Activated naive CD4-positive, alpha-beta T cell treated with anti-CD3 and anti-CD28 coated beads for 36 hours (primary cell): ENCODE data around the gene LHFPL6. TPM values are rescaled to one million over a fixed set of nuclear protein-coding genes. Genes with fewer than 3 reads are reported as not detected.
A peak's percentile ranks its signal among the peaks of the same experiment; 100 is the strongest.

Experiments
- CTCF ChIA-PET: fragments of 350-600 bp; sonication (Branson Sonifier 250); formaldehyde crosslinking; loops from one replicate; lab custom pipeline; 2021; ENCODE audit warnings: antibody characterized with exemption; lab: Charles Lee
- DNase-seq: peaks from one replicate; pipeline ENCODE4 v3.0.0-alpha.2; 2020
- H3K27ac Mint-ChIP-seq: one replicate; pipeline ENCODE4 v1.8.0; 2021; ENCODE audit warnings: mild to moderate bottlenecking, mixed read lengths
- H3K27me3 Mint-ChIP-seq: one replicate; pipeline ENCODE4 v1.8.0; 2021; ENCODE audit warnings: low read depth, mixed read lengths
- H3K36me3 Mint-ChIP-seq: one replicate; pipeline ENCODE4 v1.8.0; 2021; ENCODE audit warnings: low read depth, mixed read lengths
- H3K4me1 Mint-ChIP-seq: one replicate; pipeline ENCODE4 v1.8.0; 2021; ENCODE audit warnings: low read depth, mixed read lengths
- H3K4me3 Mint-ChIP-seq: one replicate; pipeline ENCODE4 v1.8.0; 2021; ENCODE audit warnings: mild to moderate bottlenecking, moderate library complexity, mixed read lengths
- H3K9me3 Mint-ChIP-seq: one replicate; pipeline ENCODE4 v1.8.0; 2021; ENCODE audit warnings: mixed read lengths
- intact Hi-C: fragments of 100-400 bp; cut with micrococcal nuclease; formaldehyde crosslinking; loops from one replicate; pipeline ENCODE4 v1.15.1; 2023
- total RNA-seq, 2 experiments: library from RNA; stranded (reverse); gene quantifications; one replicate each; pipeline ENCODE4 v1.2.3, GENCODE V29; 2021

The LHFPL6 gene
- total RNA-seq, 2 experiments from 2014 or later = 1.2 to 1.5 TPM

DNA sequence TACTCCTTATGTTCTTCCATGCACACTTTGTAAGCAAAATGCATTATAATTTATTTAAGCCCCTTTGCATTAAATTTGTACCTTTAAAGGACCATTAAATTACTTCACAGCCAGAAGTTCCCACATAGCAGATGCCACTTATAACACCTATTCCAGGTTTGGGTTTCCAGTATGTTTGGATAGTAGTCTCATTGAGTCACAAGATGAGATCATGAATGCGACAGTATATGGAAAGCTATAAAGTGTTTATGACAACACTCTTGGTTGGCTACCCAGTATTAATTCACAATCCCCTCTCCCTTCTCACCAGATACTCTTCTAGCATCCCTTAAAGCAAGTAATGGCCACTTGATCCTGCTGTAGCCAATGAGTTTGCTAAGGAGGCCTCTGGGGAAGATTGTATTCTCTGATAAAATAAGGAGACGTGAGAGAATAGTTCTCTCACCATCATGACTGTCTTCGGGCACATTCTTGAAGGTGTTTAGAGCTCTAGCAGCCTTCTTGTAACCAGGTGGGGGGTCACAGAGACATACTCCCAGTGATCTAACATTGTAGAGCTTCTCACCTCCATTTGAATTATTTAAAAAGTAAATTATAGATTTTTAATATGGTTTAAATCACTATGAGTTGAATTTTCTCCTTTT, 2.8 kb upstream of the LHFPL6 start:
- Mint-ChIP-seq H3K27ac (no peak overlapping the region), H3K27me3 (peaks cover 33% of the 10 kb centered on the region), H3K36me3 (no peaks in the 10 kb centered on the region), H3K9me3 (no peaks in the 10 kb centered on the region), H3K4me3 (no peak overlapping the region), H3K4me1 (peaks cover 11% of the 10 kb centered on the region)
- DNase-seq = no peak
- intact Hi-C loops = no loop called here
- CTCF ChIA-PET = interaction anchor here (0.6 to 3.1 kb wide), 5 partner anchors 10 to 567 kb away, joined by 3 to 11 read pairs (median 4); partner anchors contain the start of gene NHLRC3

GRCh38 chr13:39604756-39605155, 1.8 kb upstream of the LHFPL6 start:
- Mint-ChIP-seq H3K9me3 (no peaks in the 10 kb centered on the region), H3K4me1 (peaks cover 11% of the 10 kb centered on the region), H3K36me3 (no peaks in the 10 kb centered on the region), H3K27me3 (peaks cover 42% of the 10 kb centered on the region), H3K4me3 (no peak overlapping the region), H3K27ac (no peak overlapping the region)
- CTCF ChIA-PET = interaction anchor here (0.6 to 3.1 kb wide), 4 partner anchors 11 to 459 kb away, joined by 3 to 11 read pairs (median 4); no protein-coding TSS in a partner anchor
- DNase-seq = no peak
- intact Hi-C loops = no loop called here

- Mint-ChIP-seq H3K9me3 (no peaks in the 10 kb centered on the region), H3K27me3 (peaks cover 43% of the 10 kb centered on the region), H3K4me3 (peak overlapping the region; percentile 64), H3K27ac (no peak overlapping the region), H3K4me1 (peaks cover 11% of the 10 kb centered on the region), H3K36me3 (no peaks in the 10 kb centered on the region)
- DNase-seq = no peak
- CTCF ChIA-PET = interaction anchor here (1.0 to 1.2 kb wide), 2 partner anchors 9 to 13 kb away, joined by 3 read pairs; no protein-coding TSS in a partner anchor
- intact Hi-C loops = loop anchor here (1.0 to 2.0 kb wide), 4 partner anchors 13 to 565 kb away; partner anchors contain the start of genes COG6, NHLRC3 and PROSER1
Measured at GRCh38 chr13:39603424-39603947, 493 bp upstream of the LHFPL6 start.

DNA sequence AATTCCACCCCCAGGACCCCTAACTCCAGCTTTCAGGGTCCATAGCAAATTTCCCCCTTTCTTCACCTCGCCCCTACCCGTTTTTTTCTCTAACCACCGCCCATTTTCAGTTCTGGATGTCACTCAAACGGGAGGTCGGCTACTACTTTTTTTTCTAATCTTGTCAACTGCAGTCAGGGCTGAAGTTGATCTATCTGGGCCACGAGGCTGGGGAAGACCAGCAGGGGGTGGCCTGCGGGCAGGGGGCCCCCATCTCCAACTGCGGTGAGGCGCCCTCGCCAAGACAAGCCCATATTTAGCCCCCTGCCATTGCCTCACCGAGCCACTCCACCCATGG, 748 bp downstream of the LHFPL6 start:
- DNase-seq = no peak
- Mint-ChIP-seq H3K4me1 (peaks cover 11% of the 10 kb centered on the region), H3K27ac (no peak overlapping the region), H3K27me3 (peaks cover 38% of the 10 kb centered on the region), H3K9me3 (no peaks in the 10 kb centered on the region), H3K36me3 (no peaks in the 10 kb centered on the region), H3K4me3 (peak overlapping the region; percentile 73)
- intact Hi-C loops = loop anchor here (2.0 kb wide), 2 partner anchors 339 to 563 kb away; partner anchors contain the start of genes NHLRC3 and PROSER1
- CTCF ChIA-PET = interaction anchor here (0.6 to 1.6 kb wide), 3 partner anchors 10 to 76 kb away, joined by 3 to 7 read pairs (median 4); no protein-coding TSS in a partner anchor

DNA sequence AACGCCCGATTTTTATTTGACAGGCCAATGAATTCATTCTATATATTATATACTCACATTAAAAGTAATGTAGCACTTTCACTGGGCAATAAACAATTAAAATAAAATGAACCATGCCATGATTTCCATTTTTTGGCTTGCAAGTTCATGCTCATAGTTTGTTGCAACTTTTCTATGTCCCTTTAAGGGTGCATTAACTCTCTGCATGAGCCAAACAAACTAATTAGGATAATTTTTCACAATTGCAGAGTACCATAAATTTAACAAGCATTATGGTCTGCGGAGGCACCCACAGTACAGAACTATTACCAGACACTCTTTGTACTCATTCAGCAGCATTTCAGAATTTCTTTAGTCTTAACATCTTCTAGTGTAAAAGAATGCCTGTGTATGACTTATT, 1.4 kb downstream of the LHFPL6 start:
- no peaks in the 10 kb centered on the region for H3K9me3 Mint-ChIP-seq
- CTCF ChIA-PET = interaction anchor here (1.6 to 2.3 kb wide), 2 partner anchors 10 to 26 kb away, joined by 4 to 16 read pairs; no protein-coding TSS in a partner anchor
- peaks cover 11% of the 10 kb centered on the region for H3K4me1 Mint-ChIP-seq
- no peaks in the 10 kb centered on the region for H3K36me3 Mint-ChIP-seq
- DNase-seq = no peak
- no peak overlapping the region for H3K27ac Mint-ChIP-seq
- H3K27me3 Mint-ChIP-seq = peaks cover 40% of the 10 kb centered on the region
- intact Hi-C loops = loop anchor here (2.0 kb wide), 2 partner anchors 339 to 563 kb away; partner anchors contain the start of genes NHLRC3 and PROSER1
- H3K4me3 Mint-ChIP-seq = peak overlapping the region; percentile 73

DNA sequence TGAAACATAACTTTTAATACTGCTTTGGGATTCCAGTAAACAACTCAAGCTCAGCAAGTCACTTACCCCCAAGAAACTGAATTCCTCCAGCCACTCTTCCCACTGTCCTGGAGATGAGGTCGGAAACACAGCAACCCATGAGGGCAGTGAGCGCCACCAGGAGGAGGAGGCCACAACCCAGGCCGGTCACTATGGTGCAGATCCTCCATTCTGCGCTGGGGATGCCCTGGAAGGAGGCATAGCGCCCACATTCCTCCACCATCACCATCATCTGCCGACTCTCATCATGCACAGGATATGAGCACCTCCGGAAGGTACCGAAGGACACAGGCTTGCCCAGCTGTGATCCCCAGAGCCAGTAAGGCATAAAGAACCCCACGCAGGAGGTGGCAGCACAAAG, 2.2 kb downstream of the LHFPL6 start:
- DNase-seq = no peak
- Mint-ChIP-seq H3K9me3 (no peaks in the 10 kb centered on the region), H3K36me3 (no peaks in the 10 kb centered on the region), H3K27ac (no peak overlapping the region), H3K4me1 (peaks cover 11% of the 10 kb centered on the region), H3K27me3 (peaks cover 40% of the 10 kb centered on the region), H3K4me3 (no peak overlapping the region)
- CTCF ChIA-PET = interaction anchor here (2.3 kb wide), 1 partner anchor 11 kb away, joined by 16 read pairs; no protein-coding TSS in a partner anchor
- intact Hi-C loops = no loop called here

- no peak overlapping the region for H3K27ac Mint-ChIP-seq
- H3K4me3 Mint-ChIP-seq = no peak overlapping the region
- H3K27me3 Mint-ChIP-seq = peaks cover 43% of the 10 kb centered on the region
- CTCF ChIA-PET = interaction anchor here (2.3 kb wide), 1 partner anchor 12 kb away, joined by 16 read pairs; no protein-coding TSS in a partner anchor
- no peaks in the 10 kb centered on the region for H3K36me3 Mint-ChIP-seq
- intact Hi-C loops = no loop called here
- DNase-seq = no peak
- H3K4me1 Mint-ChIP-seq = peaks cover 11% of the 10 kb centered on the region
- H3K9me3 Mint-ChIP-seq = no peaks in the 10 kb centered on the region
Measured at GRCh38 chr13:39599842-39600241, 3.2 kb downstream of the LHFPL6 start.

- intact Hi-C loops = no loop called here
Measured at GRCh38 chr13:39599012-39599411, 4.0 kb downstream of the LHFPL6 start.

DNA sequence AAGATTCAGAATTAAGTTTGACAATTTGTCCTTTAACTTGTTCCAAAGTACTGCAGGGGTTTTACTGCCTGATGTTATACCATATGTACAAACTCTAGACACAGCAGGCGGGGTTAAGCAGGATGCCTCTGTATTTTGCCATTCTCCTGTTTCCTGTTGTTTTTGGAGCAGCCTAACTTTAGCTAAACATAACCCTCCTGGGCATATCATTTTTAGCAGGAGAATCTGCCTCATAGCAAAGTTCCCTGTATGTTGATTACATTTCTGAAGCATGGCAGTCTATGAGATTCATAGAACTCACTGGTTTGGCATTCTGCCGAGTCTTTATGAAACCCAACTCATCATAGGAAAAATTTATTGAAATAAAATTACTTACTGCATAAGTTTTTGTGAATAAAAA, 5.2 kb downstream of the LHFPL6 start:
- Mint-ChIP-seq H3K4me1 (peaks cover 5% of the 10 kb centered on the region), H3K36me3 (no peaks in the 10 kb centered on the region), H3K27me3 (peaks cover 31% of the 10 kb centered on the region), H3K4me3 (no peak overlapping the region), H3K9me3 (no peaks in the 10 kb centered on the region), H3K27ac (no peak overlapping the region)
- CTCF ChIA-PET = interaction anchor here (1.2 kb wide), 1 partner anchor 15 kb away, joined by 3 read pairs; no protein-coding TSS in a partner anchor
- intact Hi-C loops = no loop called here
- no peak for DNase-seq

More at GRCh38 chr13:39599012-39599411, 4.0 kb downstream of the LHFPL6 start:
- CTCF ChIA-PET = interaction anchor here (0.6 kb wide), 1 partner anchor 9 kb away, joined by 4 read pairs; no protein-coding TSS in a partner anchor
- H3K27me3 Mint-ChIP-seq = peaks cover 37% of the 10 kb centered on the region
- no peak overlapping the region for H3K4me3 Mint-ChIP-seq
- H3K36me3 Mint-ChIP-seq = no peaks in the 10 kb centered on the region
- no peak overlapping the region for H3K27ac Mint-ChIP-seq
- peaks cover 10% of the 10 kb centered on the region for H3K4me1 Mint-ChIP-seq
- no peaks in the 10 kb centered on the region for H3K9me3 Mint-ChIP-seq
- no peak for DNase-seq

DNA sequence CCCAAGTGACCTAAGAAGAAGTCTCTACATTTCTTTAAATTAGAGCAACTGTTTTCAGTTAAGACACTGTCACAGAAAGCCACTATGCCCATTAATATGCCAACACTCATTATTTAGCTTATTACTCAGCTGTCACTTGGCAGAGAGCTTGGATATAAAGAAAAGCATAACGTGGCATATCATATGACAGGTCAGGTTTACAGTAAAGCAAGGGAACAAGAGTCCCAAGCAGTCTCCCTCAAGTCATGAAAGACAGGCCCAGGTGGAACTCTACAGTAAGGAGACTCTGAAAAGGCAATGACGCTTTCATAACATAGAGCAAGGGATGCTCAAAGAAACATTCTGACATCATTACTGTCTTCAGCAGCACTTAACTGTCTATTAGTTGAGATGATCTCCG, 6.3 kb downstream of the LHFPL6 start:
- Mint-ChIP-seq H3K9me3 (no peaks in the 10 kb centered on the region), H3K4me3 (no peak overlapping the region), H3K4me1 (no peaks in the 10 kb centered on the region), H3K36me3 (no peaks in the 10 kb centered on the region), H3K27me3 (peaks cover 24% of the 10 kb centered on the region), H3K27ac (no peak overlapping the region)
- intact Hi-C loops = no loop called here
- no peak for DNase-seq
- CTCF ChIA-PET = no interaction called here

- Mint-ChIP-seq H3K9me3 (no peaks in the 10 kb centered on the region), H3K27ac (no peak overlapping the region), H3K4me1 (no peaks in the 10 kb centered on the region), H3K36me3 (no peaks in the 10 kb centered on the region), H3K4me3 (no peak overlapping the region), H3K27me3 (peaks cover 21% of the 10 kb centered on the region)
- DNase-seq = no peak
- intact Hi-C loops = no loop called here
- CTCF ChIA-PET = no interaction called here
Measured at GRCh38 chr13:39596176-39596575, 6.8 kb downstream of the LHFPL6 start.

DNA sequence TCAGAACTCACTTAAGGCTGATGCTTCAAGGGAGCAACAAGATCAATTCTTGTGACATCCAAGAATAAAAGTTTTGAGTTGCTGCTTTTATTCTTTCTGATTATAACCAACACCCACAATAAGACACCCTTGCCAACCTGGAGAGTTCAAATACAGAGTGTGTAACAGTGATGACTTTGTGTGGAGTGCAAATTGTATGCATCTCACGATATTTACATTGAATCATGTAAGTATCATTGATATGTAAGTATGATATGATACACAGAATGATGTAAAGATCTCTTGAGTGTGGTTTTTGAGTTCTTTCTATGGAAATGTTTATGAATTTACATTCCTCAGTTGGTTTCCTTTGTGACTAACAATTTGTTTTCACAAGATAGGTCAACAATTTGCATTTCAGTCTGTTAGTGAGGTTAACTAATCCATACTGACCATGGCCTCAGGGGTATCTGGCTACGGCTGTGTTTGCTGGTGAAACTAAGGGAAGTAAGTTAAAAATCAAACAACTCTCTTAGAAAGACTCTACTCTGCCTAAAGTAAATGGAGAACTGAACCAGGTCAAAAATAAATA, 12.4 kb downstream of the LHFPL6 start:
- Mint-ChIP-seq H3K27ac (no peak overlapping the region), H3K27me3 (peaks cover 14% of the 10 kb centered on the region), H3K36me3 (no peaks in the 10 kb centered on the region), H3K9me3 (no peaks in the 10 kb centered on the region), H3K4me1 (no peaks in the 10 kb centered on the region), H3K4me3 (no peak overlapping the region)
- intact Hi-C loops = no loop called here
- CTCF ChIA-PET = no interaction called here
- no peak for DNase-seq
